Activated T-helper 1 cell treated with anti-CD3 and anti-CD28 coated beads, Interleukin-12 subunit alpha, Interleukin-12 subunit beta, Interleukin-2, Interleukin-4 antibody, amounts not matched to agents 30 ng/mL and 10 ng/mL and 1 ng/mL, durations not matched to agents 14 hours and 24 hours and 36 hours (primary cell): Measurements from ENCODE around the gene CD40. TPM values are rescaled to one million over a fixed set of nuclear protein-coding genes. Genes with fewer than 3 reads are reported as not detected.
A peak's percentile ranks its signal among the peaks of the same experiment; 100 is the strongest.

Experiments used
- DNase-seq: peaks from one replicate; pipeline ENCODE4 v3.0.0; 2021; ENCODE audit warnings: low spot score
- H3K27ac Mint-ChIP-seq: one replicate; pipeline ENCODE4 v1.8.0; 2021; ENCODE audit warnings: mild to moderate bottlenecking, mixed read lengths
- H3K27me3 Mint-ChIP-seq: one replicate; pipeline ENCODE4 v1.8.0; 2022; ENCODE audit warnings: mild to moderate bottlenecking, moderate library complexity, mixed read lengths; ENCODE audit not compliant: insufficient read depth
- H3K36me3 Mint-ChIP-seq: one replicate; pipeline ENCODE4 v1.8.0; 2021; ENCODE audit warnings: low read depth, mixed read lengths
- H3K4me1 Mint-ChIP-seq: one replicate; pipeline ENCODE4 v1.8.0; 2021; ENCODE audit warnings: low read depth, mixed read lengths
- H3K4me3 Mint-ChIP-seq: one replicate; pipeline ENCODE4 v1.8.0; 2021; ENCODE audit warnings: mild to moderate bottlenecking, moderate library complexity, mixed read lengths
- H3K9me3 Mint-ChIP-seq: one replicate; pipeline ENCODE4 v1.8.0; 2021; ENCODE audit warnings: mixed read lengths
- intact Hi-C: fragments of 100-400 bp; cut with micrococcal nuclease; formaldehyde crosslinking; loops from one replicate; pipeline ENCODE4 v1.15.1; 2024
- total RNA-seq: library from RNA; stranded (reverse); gene quantifications from 2 replicates; pipeline ENCODE4 v1.2.3, GENCODE V29; 2022

The CD40 gene
- total RNA-seq, 1 donor from 2014 or later: 2.0 TPM

GRCh38 chr20:46167080-46167479, 49.0 kb downstream of the CD40 start:
- DNase-seq: no peak
- Mint-ChIP-seq H3K9me3 (no peaks in the 10 kb centered on the region), H3K36me3 (no peaks in the 10 kb centered on the region), H3K27ac (no peak overlapping the region), H3K4me1 (no peaks in the 10 kb centered on the region), H3K27me3 (peaks cover 19% of the 10 kb centered on the region), H3K4me3 (no peak overlapping the region)
- intact Hi-C loops: no loop called here

DNA sequence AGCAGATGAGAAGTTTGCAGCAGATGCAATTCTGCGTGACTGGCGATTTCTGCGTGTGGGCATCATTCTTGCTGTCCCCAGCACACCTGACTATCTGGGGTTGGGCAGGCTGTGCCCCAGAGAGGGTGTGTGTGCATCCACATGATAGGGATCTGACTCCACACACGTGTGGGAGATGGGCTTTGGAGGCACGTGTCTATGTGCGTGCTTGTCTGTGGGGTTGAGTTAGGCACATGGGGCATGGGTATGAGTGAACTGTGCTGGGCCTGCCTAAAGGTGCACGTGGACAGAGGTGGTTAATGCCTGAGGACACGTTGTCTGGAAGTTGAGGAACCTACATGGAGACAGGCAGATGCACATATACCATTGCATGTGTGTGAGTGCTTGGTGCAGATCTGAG, 50.3 kb downstream of the CD40 start:
- no peak overlapping the region for H3K4me3 Mint-ChIP-seq
- H3K27ac Mint-ChIP-seq: no peak overlapping the region

DNA sequence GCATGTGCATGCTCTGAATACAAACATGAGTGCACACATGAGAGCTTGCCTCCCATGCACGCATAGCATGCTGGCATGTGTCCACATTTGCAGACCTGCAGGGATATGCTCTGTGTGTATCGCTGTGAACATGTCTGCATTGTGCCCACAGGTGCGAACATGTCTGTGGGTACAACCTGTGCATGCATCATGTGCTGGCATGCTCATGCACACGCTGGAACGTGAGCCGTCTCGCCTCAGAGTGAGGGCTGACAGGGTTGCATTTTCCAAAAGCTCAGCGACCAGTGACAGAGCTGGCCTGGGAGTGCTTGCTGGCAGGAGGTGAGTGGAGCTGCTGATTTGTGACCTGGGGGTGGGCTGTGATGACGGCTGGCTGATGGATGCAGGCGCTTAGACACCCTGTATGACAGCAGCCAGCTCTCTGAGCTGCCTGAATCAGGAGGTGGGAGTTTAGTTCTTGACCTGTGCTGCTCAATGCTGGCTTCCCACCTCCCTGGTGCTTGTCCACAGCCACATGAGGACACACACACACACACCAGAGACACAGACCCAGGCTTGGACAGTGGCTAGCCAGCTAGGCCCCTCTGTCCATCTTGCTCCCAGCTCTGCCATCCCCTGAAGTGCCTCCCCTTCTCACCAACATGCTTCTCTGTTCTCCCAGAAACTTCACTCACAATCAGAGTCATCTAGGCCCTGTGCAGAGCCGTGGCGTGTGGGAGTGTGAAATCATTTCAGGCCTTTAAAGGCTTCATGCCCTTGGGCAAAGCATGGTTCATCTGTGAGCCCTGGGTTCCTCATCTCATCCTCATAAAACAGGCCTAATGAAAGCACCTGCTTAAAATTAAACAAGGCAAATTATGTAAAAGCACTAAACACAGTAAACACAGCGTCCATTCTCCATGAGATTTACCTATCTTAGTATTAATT, 51.4 kb downstream of the CD40 start:
- Mint-ChIP-seq H3K36me3 (no peaks in the 10 kb centered on the region), H3K4me1 (no peaks in the 10 kb centered on the region), H3K27ac (no peak overlapping the region), H3K4me3 (no peak overlapping the region), H3K9me3 (no peaks in the 10 kb centered on the region), H3K27me3 (peaks cover 34% of the 10 kb centered on the region)
- DNase-seq: no peak
- intact Hi-C loops: no loop called here

More for the DNA sequence above, 50.3 kb downstream of the CD40 start:
- H3K4me1 Mint-ChIP-seq: no peaks in the 10 kb centered on the region
- no peaks in the 10 kb centered on the region for H3K36me3 Mint-ChIP-seq
- H3K27me3 Mint-ChIP-seq: peaks cover 30% of the 10 kb centered on the region
- intact Hi-C loops: no loop called here
- DNase-seq: no peak
- H3K9me3 Mint-ChIP-seq: no peaks in the 10 kb centered on the region

- intact Hi-C loops: no loop called here
- no peak for DNase-seq
- Mint-ChIP-seq H3K36me3 (no peaks in the 10 kb centered on the region), H3K9me3 (no peaks in the 10 kb centered on the region), H3K27ac (no peak overlapping the region), H3K27me3 (peaks cover 41% of the 10 kb centered on the region), H3K4me1 (no peaks in the 10 kb centered on the region), H3K4me3 (no peak overlapping the region)
These were observed 53.4 kb downstream of the CD40 start for GRCh38 chr20:46171476-46171875.

GRCh38 chr20:46171909-46172308, 53.8 kb downstream of the CD40 start:
- H3K4me1 Mint-ChIP-seq: no peaks in the 10 kb centered on the region
- H3K27me3 Mint-ChIP-seq: peaks cover 40% of the 10 kb centered on the region
- intact Hi-C loops: no loop called here
- H3K9me3 Mint-ChIP-seq: no peaks in the 10 kb centered on the region
- no peak overlapping the region for H3K4me3 Mint-ChIP-seq
- DNase-seq: no peak
- no peaks in the 10 kb centered on the region for H3K36me3 Mint-ChIP-seq
- H3K27ac Mint-ChIP-seq: no peak overlapping the region

GRCh38 chr20:46172455-46172854, 54.3 kb downstream of the CD40 start:
- H3K4me3 Mint-ChIP-seq: no peak overlapping the region
- no peak for DNase-seq
- intact Hi-C loops: no loop called here
- no peaks in the 10 kb centered on the region for H3K4me1 Mint-ChIP-seq
- H3K27ac Mint-ChIP-seq: no peak overlapping the region
- peaks cover 38% of the 10 kb centered on the region for H3K27me3 Mint-ChIP-seq
- H3K9me3 Mint-ChIP-seq: no peaks in the 10 kb centered on the region
- no peaks in the 10 kb centered on the region for H3K36me3 Mint-ChIP-seq

DNA sequence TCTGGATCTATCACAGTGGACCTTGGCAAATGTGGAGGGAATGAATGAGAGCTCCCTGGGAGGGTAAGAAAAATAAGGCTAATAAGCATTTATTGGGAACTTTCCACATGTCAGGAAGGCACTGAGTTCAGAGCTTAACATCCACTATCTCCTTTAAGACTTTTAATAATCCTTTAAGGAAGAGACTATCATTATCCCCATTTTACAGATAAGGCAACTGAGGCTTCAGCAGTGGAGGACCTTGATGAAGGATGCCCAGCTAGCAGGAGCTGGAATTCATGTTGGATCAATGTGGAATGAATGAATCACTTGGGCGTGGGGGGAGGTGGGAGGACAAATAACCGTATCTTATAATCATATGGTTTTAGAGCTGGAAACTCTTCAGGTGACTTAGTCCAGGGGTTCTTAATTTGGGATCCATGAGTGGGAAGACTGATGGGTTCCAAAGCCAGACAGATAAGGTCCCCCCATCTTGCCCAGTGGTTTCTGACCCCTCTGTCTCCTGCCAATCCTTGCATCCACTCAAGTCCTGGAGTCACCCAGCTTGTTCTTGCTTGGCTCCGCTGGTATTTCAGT, 54.9 kb downstream of the CD40 start:
- Mint-ChIP-seq H3K4me1 (no peaks in the 10 kb centered on the region), H3K4me3 (no peak overlapping the region), H3K9me3 (no peaks in the 10 kb centered on the region), H3K27ac (no peak overlapping the region), H3K27me3 (peaks cover 38% of the 10 kb centered on the region), H3K36me3 (no peaks in the 10 kb centered on the region)
- no peak for DNase-seq
- intact Hi-C loops: no loop called here

DNA sequence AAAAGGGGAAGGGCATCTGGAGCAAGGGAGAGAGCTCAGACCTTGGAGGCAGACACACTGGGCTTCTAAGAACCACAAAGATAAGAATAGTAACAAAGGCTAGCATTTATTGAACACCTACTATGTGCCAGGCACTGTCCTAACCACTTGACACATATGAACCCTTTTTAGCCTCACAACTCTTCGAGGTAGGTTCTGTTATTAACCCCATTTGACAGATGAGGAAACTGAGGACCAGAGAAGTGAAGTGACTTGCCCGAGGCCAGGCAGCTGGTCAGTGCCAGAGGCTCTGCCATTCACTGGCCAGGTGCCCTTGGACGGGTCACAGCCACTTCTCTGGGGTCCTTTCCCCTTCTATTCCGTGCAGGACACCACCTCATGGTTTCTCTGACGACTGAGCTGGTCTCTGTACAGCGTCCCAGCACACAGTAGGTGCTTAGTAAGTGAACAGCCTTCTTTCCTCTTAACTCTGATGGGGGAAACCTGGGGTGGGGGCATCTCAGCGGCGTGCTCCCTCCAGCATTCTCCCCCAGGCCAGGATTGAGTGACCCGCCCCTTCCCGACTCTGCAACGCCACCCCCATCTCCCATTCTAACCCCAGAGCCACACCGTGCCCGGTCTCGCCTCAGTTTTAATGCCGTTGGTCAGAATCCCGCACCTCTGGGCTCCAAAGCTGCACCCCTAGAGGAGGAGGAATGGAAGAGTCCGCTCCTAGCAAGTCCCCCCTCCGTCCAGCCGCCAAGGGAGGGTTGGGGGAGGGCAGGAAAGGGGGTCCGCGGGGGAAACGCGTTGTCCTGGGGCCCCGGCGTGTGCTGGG, 55.7 kb downstream of the CD40 start:
- Mint-ChIP-seq H3K36me3 (no peaks in the 10 kb centered on the region), H3K4me3 (no peak overlapping the region), H3K27me3 (peaks cover 38% of the 10 kb centered on the region), H3K4me1 (no peaks in the 10 kb centered on the region), H3K9me3 (no peaks in the 10 kb centered on the region), H3K27ac (no peak overlapping the region)
- intact Hi-C loops: loop anchor here (1.0 kb wide), 3 partner anchors 42 to 160 kb away; no protein-coding TSS in a partner anchor
- no peak for DNase-seq

GRCh38 chr20:46174469-46175126, 56.5 kb downstream of the CD40 start:
- Mint-ChIP-seq H3K9me3 (no peaks in the 10 kb centered on the region), H3K36me3 (no peaks in the 10 kb centered on the region), H3K27me3 (peaks cover 38% of the 10 kb centered on the region), H3K27ac (no peak overlapping the region), H3K4me1 (no peaks in the 10 kb centered on the region), H3K4me3 (no peak overlapping the region)
- intact Hi-C loops: loop anchor here (1.0 kb wide), 3 partner anchors 42 to 160 kb away; no protein-coding TSS in a partner anchor
- peak; percentile 51 for DNase-seq

DNA sequence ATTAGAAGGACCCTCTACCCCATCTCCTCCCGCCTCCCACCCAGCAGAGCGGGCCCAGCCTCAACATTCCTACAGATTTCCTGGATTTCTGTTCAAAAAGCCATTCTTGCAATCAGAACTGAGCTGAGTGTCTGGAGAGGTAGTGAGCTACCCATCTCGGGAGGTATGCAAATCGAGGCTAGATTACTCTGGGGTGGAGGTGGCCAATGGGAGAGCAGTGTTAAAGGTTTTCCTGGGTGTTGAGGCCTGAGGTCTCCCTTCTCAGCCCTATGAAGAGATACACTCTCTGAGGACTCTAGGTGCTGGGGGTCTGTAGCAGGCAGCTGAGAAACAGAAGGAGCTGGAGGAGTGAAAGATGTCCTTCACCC, 57.0 kb downstream of the CD40 start:
- H3K27me3 Mint-ChIP-seq: peaks cover 38% of the 10 kb centered on the region
- H3K4me3 Mint-ChIP-seq: no peak overlapping the region

GRCh38 chr20:46176739-46177378, 58.7 kb downstream of the CD40 start:
- H3K9me3 Mint-ChIP-seq: no peaks in the 10 kb centered on the region
- peaks cover 31% of the 10 kb centered on the region for H3K27me3 Mint-ChIP-seq
- H3K27ac Mint-ChIP-seq: no peak overlapping the region
- no peaks in the 10 kb centered on the region for H3K4me1 Mint-ChIP-seq
- H3K36me3 Mint-ChIP-seq: no peaks in the 10 kb centered on the region
- intact Hi-C loops: no loop called here
- DNase-seq: no peak
- H3K4me3 Mint-ChIP-seq: no peak overlapping the region

More for the DNA sequence above, 57.0 kb downstream of the CD40 start:
- H3K36me3 Mint-ChIP-seq: no peaks in the 10 kb centered on the region
- no peak for DNase-seq
- H3K4me1 Mint-ChIP-seq: no peaks in the 10 kb centered on the region
- no peak overlapping the region for H3K27ac Mint-ChIP-seq
- H3K9me3 Mint-ChIP-seq: no peaks in the 10 kb centered on the region
- intact Hi-C loops: no loop called here

DNA sequence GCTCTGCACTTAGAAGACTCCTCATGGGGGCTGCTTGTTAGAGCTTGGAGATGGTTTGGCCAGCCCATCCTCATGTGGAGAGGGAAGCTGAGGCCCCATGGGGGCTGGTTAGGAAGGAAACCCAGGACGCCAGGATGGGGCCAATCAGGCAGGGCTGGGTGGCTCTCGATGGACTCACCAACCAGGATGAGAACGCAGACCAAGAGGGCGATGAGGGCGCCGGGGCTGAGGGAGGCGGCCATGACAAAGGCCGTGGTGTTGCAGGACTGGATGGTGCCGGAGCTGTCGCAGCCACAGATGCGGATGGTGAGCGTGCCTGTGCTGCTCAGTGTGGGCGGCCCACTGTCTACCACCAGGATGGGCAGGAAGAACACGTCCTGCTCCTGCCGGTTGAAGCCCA, 59.7 kb downstream of the CD40 start:
- intact Hi-C loops: no loop called here
- Mint-ChIP-seq H3K27ac (peak overlapping the region; percentile 3), H3K4me1 (no peaks in the 10 kb centered on the region), H3K4me3 (no peak overlapping the region), H3K27me3 (peaks cover 22% of the 10 kb centered on the region), H3K36me3 (no peaks in the 10 kb centered on the region), H3K9me3 (no peaks in the 10 kb centered on the region)
- no peak for DNase-seq
